Vagina (tissue), 2 donors: ENCODE measurements around the gene ANKRD44.

Source experiments
- CTCF ChIP-seq, 3 experiments: fragments of 450-650 bp in 2 of 3; fragments of 200-600 bp in 1 of 3; sonication (generic) in 1 of 3; IDR thresholded peaks; one replicate each; pipeline ENCODE4 v1.5.1; 2017 to 2019; ENCODE audit warnings: antibody characterized with exemption in 3 of 3, mild to moderate bottlenecking in 2 of 3, moderate library complexity in 2 of 3
- POLR2A ChIP-seq, 2 donors: fragments of 450-650 bp; IDR thresholded peaks; one replicate each; pipeline ENCODE4 v1.6.1; 2017; ENCODE audit warnings: antibody characterized with exemption in 2 of 2, mild to moderate bottlenecking in 2 of 2, moderate library complexity in 2 of 2
- POLR2AphosphoS5 ChIP-seq, 2 donors: sonication (generic); formaldehyde crosslinking; IDR thresholded peaks; one replicate each; pipeline ENCODE4 v1.9.0; 2017; ENCODE audit warnings: antibody characterized with exemption in 2 of 2, mild to moderate bottlenecking in 2 of 2, low read depth in 1 of 2; ENCODE audit not compliant: insufficient read depth in 1 of 2

- TF ChIP-seq CTCF (IDR thresholded peaks at IDR 0.05) (no peak), POLR2AphosphoS5 (IDR thresholded peaks at IDR 0.05; ENCODE audit: insufficient read depth in 1 of 2, low read depth in 1 of 2) (no peak), POLR2A (IDR thresholded peaks at IDR 0.05) (no peak)
Observed at GRCh38 chr2:197010200-197011020, 300.2 kb downstream of the ANKRD44 start.
